NCI-H146 (cell line): ENCODE results near the gene USF2.
A peak's percentile ranks its signal among the peaks of the same experiment; 100 is the strongest.
"Not testable (repeated sequence)": the region's sequence is repeated elsewhere in the genome, so short reads cannot be mapped to it uniquely, and the experiment has no call there.

Experiments
- DNase-seq: peaks from one replicate; lab custom pipeline; 2025; lab: John Stamatoyannopoulos, UW

Gene USF2

DNA sequence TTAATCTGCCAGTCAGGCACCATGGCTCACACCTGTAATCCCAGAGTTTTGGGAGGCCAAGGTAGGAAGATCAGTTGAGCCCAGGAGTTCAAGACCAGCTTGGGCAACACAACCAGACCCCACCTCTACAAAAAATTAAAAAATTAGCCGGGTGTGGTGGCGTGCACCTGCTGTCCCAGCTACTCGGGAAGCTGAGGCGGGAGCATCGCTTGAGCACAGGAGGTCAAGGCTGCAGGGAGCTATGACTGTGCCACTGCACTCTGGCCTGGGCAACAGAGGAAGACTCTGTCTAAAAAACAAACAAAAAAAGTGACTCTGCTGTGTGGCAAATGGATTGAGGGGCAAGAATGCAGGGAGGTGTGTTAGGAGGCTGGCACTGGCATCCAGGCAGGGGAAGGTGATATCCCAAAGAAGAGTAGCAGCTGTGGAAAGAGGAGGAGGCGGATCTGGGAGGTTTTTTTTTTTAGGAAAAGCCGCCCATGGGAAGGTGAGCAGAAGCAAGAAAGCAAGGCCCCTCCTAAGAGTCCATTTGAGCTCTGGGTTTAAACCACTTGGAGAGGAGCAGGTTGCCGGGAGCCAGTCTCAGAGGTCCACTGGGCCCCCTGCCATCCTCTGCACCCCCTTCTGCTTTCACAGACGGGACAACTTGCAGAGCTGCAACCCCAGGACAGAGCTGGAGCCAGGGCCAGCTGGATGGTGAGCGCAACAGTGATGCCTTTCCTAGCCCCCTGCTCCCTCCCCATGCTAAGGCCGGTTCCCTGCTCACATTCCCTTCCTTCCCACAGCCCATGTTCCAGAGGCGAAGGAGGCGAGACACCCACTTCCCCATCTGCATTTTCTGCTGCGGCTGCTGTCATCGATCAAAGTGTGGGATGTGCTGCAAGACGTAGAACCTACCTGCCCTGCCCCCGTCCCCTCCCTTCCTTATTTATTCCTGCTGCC is 15.7 kb downstream of the USF2 start:
- no peak for DNase-seq

GRCh38 chr19:35285095-35285449 is 16.3 kb downstream of the USF2 start:
- DNase-seq: no peak

- DNase-seq: not testable (repeated sequence)
Observed at GRCh38 chr19:35285465-35285864, 16.7 kb downstream of the USF2 start.

DNA sequence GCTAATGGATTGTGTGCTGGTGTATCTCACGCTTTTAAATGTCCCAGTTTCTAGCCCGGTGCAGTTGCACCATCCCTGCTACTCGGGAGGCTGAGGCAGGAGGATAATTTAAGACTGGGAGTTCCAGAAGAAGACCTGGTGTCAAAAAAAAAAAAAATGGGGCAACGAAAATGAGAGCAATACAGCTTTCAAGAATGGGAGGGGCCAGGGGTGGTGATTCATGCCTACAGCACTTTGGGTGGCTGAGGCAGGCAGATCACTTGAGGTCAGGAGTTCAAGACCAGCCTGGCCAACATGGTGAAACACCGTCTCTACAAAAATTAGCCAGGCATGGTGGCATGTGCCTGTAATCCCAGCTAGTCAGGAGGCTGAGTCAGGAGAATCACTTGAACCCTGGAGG is 17.3 kb downstream of the USF2 start:
- DNase-seq: not testable (repeated sequence)

GRCh38 chr19:35287713-35288112 is 19.0 kb downstream of the USF2 start:
- DNase-seq: no peak

- no peak for DNase-seq
Observed at GRCh38 chr19:35288331-35288730, 19.6 kb downstream of the USF2 start.

DNA sequence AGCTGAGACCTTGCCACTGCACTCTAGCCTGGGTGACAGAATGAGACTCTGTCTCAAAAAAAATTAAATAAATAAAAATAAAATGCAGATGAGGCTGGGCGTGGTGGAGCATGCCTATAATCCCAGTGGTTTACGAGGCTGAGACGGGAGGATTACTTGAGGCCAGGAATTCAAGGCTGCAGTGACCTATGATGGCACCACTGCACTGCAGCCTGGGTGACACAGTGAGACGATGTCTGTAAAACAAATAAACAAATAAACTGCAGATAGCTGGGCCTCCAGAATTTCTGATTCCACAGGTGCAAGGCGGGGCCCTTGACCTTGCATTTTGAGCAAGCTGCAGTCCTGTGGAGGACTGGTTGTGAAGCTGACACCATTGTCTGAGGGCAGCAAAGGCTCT is 20.1 kb downstream of the USF2 start:
- DNase-seq: no peak

DNA sequence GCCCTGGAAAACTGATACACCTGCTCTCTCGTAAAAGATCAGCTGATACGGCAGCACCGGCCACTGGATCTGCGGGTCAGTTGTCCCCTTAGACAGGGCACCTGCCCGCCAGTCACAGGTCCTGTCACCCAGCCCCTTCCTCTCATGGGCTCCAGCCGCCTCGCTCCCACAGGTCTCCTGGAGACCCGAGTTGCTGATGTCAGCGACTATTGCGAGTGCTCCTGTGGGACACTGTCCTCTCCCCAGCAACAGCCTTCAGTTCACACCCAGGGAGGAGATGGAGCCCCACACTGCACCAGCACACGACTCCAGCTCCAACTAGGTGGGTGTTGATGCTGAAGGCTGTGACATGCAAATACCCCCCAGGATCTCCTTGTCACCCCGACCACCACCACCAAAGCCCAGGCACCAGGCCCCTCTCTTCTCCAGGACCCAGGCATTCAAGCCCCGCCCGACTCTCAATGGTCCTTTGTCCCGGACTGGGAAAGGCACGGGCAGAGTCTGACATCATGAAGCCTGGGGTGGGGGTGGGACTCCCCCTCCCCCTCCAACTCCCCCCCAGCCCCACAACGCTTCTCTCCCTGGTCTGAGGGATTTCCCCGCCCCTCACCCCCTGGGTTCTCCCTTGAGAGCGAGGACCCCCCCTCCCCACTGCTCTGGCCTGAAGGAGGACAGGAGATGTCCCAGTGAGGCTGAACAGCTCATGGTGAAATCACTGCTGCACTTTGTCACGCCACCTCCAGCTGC is 21.8 kb downstream of the USF2 start:
- DNase-seq: no peak

DNA sequence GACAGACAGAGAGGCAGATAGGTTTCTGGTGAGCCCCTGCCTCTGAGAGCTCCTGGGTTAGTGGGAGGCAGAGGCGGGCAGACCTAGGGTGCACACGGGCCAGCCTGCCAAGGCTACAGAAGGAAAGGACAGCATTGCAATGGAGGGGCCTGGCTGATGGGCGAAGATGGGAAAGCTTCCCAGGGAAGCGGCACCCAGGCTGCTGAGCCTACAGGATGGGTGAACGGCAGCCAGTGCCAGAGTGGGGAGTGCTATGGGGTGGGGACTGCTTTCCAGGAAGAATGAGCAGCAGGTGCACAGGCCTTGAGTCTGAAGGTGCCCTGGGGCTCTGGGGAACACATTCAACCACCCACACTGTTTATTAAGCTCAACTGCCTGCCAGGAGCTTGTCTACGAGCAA is 22.5 kb downstream of the USF2 start:
- peak; percentile 62 for DNase-seq

DNA sequence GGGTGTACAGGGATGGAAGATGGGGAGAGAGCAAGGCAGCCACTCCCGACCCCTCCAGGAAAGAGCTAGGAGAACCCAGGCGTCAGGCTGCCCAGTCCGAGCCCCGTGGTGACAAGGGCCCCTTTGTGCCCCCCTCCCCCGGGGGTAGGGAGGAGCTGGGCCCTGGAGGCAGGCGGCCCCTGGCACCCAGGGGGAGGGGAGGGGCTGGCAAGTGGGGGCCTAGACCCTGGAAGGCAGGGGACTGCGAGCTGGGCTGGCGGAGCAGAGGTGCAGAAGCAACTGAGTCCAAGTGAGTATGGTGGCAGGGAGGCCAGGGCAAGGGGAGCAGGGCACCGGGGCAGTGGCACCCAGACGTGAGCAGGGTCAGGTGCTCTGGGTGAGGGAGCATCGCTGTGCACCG is 23.2 kb downstream of the USF2 start, which contains the start of gene MAG:
MAG (plus strand) TSS at position 246 of the 400 bp plus-strand sequence. CDS start 3,248 bp downstream, outside the sequence.
- no peak for DNase-seq

DNA sequence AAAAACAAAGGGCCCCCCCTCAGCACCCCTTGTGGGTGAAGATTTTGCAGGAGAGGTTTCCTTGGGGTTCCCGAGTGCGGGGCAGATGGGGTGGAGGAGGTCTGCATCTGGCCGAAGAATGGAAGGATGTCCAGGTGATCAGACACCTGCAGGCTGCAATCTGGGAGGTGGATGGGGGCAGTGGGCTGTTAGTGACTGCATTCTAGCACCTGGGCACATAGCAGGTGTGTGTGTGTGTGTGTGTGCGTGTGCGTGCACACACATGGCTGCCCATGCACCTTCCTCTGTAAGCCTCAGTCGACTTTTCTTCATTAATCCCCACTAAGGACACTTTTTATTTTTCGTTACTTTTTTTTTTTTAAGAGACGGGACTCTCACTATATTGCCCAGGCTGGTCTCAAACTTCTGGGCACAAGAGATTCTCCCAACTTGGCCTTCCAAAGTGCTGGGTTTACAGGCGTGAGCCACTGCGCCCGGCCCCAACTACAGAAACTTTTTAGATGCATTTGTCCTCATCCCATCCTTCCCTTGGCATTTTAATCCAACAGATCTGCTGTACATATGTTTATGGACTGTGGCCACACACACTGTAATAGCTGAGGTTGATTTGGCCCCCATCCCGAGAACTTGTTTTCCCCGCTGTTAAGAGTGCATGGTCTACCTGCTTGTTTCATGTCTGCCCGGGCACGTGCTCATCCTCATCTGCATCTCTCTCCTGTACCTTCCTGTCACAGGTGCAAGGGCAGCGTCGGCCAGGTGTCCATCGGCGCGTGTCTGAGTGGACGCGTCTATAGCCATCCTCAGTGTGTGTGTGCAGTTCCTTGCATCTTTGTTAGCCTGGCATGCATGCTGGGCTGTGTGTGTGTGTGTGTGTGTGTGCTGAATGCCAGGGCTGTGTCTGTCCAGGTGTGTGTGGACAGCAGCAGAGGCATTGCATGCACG is 23.9 kb downstream of the USF2 start:
- DNase-seq: peak; percentile 58

DNA sequence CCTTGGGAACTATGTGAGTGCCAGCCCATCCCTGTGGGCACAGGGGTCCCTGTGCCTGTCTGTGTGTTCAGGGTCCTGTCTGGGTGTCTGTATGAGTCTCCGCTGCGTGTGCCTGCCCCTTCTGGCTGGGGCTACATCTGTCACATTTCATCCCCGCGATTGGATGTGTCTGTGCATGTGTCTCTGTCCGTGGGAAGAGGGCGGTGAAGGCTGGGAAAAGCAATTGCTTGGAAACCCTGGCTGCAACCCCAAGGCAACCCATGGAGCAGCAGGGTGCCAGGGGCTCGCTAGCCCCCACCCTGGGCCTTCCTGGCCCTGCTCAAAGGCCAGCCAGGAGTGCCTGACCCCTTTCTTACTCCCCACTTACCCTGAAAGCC is 24.6 kb downstream of the USF2 start:
- no peak for DNase-seq

- DNase-seq: no peak
Observed at GRCh38 chr19:35293808-35294207, 25.0 kb downstream of the USF2 start.

DNA sequence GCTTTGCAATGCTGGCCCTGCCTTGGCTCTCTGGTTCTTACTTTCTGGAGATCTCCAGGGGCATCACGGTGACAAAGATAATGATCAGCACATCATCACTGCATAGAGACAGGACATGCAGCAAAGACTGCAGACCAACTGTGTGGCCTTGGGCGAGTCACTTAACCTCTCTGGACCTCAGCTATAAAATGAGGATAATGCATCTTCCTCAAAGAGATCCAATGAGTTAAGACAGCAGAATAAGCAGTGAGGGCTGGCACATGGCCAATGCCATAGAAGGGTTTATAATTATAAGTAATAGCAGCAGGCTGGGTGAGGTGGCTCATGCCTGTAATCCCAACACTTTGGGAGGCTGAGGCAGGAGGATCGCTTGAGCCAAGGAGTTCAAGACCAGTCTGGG is 25.6 kb downstream of the USF2 start:
- DNase-seq: no peak

- no peak for DNase-seq
Observed at GRCh38 chr19:35294859-35295791, 26.4 kb downstream of the USF2 start.

GRCh38 chr19:35295792-35296462 is 27.2 kb downstream of the USF2 start:
- no peak for DNase-seq

DNA sequence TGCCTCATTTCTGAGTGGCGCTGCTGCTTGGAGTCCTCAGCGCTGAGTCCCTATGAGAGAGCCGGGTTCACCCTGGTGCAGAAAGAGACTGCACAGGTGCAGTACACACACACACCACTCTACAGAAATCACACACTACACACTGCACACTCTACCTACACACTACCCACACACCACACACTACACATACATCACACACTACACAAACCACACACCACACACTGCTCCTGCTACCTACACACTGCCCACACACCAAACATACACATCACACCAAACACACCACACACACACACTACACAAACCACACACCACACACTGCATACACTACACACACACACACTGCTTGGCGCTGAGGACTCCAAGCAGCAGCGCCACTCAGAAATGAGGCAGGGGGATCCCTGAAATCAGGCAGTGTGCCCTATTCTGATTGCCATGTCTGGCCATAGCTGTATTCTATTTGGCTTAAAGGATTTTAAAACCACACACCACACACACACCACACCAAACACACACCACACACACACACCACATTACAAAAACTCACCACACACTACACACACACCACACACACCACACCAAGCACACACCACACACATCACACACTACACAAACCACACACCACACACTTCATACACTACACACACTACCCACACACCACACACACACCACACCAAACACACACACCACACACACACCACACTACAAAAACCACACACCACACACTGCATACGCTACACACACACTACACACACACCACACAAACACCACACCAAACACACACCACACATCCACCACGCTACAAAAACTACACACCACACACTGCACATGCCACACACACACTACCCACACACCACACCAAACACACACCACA is 28.1 kb downstream of the USF2 start:
- no peak for DNase-seq

DNA sequence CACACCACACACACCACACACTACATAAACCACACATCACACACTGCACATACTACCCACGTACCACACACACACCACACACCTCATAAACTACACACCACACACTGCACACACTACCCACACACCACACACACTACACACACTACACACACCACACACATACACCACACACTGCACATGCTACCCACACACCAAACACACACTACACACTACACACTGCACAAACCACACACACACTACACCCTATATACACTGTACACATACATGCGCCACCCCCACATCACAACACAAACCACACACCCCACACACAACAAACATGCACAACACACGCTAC is 28.7 kb downstream of the USF2 start:
- DNase-seq: no peak

GRCh38 chr19:35297922-35298321 is 29.2 kb downstream of the USF2 start:
- DNase-seq: no peak

- no peak for DNase-seq
Observed at GRCh38 chr19:35298561-35298972, 29.8 kb downstream of the USF2 start.
